Peyer's patch (tissue), 4 donors: Measurements from ENCODE around the gene ARFIP2. TPM values are rescaled to one million over a fixed set of nuclear protein-coding genes. Genes with fewer than 3 reads are reported as not detected.

Experiments
- DNase-seq, 3 donors: peaks; one replicate each; pipeline ENCODE4 v3.0.0-alpha.2; 2017 to 2019
- H3K27ac ChIP-seq, 4 donors: fragments of 200-600 bp; sonication (generic); one replicate each; pipeline ENCODE4 v1.5.1; 2016 to 2019
- H3K27me3 ChIP-seq, 2 donors: fragments of 200-600 bp; sonication (generic); one replicate each; pipeline ENCODE4 v1.5.1; 2019
- H3K36me3 ChIP-seq, 3 donors: fragments of 200-600 bp; sonication (generic); one replicate each; pipeline ENCODE4 v1.5.1; 2016 to 2019
- H3K4me1 ChIP-seq, 4 donors: fragments of 200-600 bp; sonication (generic); one replicate each; pipeline ENCODE4 v1.5.1; 2016 to 2019
- H3K4me3 ChIP-seq, 4 donors: fragments of 200-600 bp; sonication (generic); 1 replicate in 3 of 4; 2 replicates in 1 of 4; pipeline ENCODE4 v1.5.1; 2016 to 2019; ENCODE audit warnings: mild to moderate bottlenecking in 1 of 4
- H3K9me3 ChIP-seq, 4 donors: fragments of 200-600 bp; sonication (generic); one replicate each; pipeline ENCODE4 v1.5.1; 2016 to 2019; ENCODE audit warnings: mild to moderate bottlenecking in 1 of 4
- POLR2A ChIP-seq, 2 donors: fragments of 450-650 bp; IDR thresholded peaks; one replicate each; pipeline ENCODE4 v1.5.1; 2017; ENCODE audit warnings: antibody characterized with exemption in 2 of 2, mild to moderate bottlenecking in 2 of 2, moderate library complexity in 2 of 2
- total RNA-seq, 4 donors: library from RNA; depleted of rRNA; stranded (reverse); fragments of >200 nt; gene quantifications; one replicate each; pipeline ENCODE4 v1.1.0, GENCODE V29; 2016
- TF ChIP-seq, protein P1 (sequence below), 6 experiments: fragments of 450-650 bp in 4 of 6; fragments of 200-600 bp in 2 of 6; sonication (generic) in 1 of 6; IDR thresholded peaks; one replicate each; pipeline ENCODE4 v1.5.1; 2017 to 2019; ENCODE audit warnings: antibody characterized with exemption in 6 of 6, mild to moderate bottlenecking in 3 of 6, moderate library complexity in 1 of 6

Gene ARFIP2
- total RNA-seq, 4 donors from 2014 or later = 104 to 140 (median 133) TPM

DNA sequence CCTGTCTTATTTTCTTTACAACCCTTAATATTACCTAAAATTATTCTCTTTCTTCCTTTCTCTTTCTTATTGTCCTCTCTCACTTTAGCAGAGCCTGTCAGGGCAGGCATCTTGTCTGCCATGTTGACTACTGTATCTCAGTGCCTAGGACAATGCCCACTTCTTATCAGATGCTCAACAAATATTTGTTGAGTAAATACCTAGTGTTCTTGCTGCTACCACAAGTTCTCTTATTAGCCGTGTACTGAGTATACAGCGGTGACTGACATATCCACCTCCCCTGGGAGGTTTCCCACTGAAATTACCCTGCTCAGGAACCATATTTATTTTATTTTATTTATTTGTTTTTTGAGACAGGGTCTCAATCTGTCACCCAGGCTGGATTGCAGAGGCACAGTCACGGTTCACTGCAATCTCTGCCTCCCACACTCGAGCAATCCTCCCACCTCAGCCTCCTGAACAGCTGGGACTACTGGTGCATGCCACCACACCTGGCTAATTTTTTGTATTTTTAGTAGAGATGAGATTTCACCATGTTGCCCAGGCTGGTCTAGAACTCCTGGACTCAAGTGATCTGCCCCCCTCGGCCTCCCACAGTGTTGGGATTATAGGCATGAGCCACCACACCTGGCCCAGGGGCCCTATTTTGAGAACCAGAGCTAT is 47.0 kb downstream of the ARFIP2 start:
- Histone ChIP-seq H3K4me1 (peaks cover 0 to 6% (median 0%) of the 10 kb centered on the region in 4 donors), H3K4me3 (no peak overlapping the region), H3K27ac (no peak overlapping the region), H3K9me3 (no peaks in the 10 kb centered on the region), H3K36me3 (no peaks in the 10 kb centered on the region), H3K27me3 (no peaks in the 10 kb centered on the region)
- TF ChIP-seq, protein P1, sequence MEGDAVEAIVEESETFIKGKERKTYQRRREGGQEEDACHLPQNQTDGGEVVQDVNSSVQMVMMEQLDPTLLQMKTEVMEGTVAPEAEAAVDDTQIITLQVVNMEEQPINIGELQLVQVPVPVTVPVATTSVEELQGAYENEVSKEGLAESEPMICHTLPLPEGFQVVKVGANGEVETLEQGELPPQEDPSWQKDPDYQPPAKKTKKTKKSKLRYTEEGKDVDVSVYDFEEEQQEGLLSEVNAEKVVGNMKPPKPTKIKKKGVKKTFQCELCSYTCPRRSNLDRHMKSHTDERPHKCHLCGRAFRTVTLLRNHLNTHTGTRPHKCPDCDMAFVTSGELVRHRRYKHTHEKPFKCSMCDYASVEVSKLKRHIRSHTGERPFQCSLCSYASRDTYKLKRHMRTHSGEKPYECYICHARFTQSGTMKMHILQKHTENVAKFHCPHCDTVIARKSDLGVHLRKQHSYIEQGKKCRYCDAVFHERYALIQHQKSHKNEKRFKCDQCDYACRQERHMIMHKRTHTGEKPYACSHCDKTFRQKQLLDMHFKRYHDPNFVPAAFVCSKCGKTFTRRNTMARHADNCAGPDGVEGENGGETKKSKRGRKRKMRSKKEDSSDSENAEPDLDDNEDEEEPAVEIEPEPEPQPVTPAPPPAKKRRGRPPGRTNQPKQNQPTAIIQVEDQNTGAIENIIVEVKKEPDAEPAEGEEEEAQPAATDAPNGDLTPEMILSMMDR (IDR thresholded peaks at IDR 0.05) = no peak
- TF ChIP-seq POLR2A (IDR thresholded peaks at IDR 0.05) = no peak
- DNase-seq = no peak

GRCh38 chr11:6431861-6432260 is 49.3 kb downstream of the ARFIP2 start:
- H3K9me3 ChIP-seq = no peaks in the 10 kb centered on the region
- no peak overlapping the region for H3K4me3 ChIP-seq
- H3K36me3 ChIP-seq = no peaks in the 10 kb centered on the region
- no peaks in the 10 kb centered on the region for H3K27me3 ChIP-seq
- no peak for DNase-seq
- no peak overlapping the region for H3K27ac ChIP-seq
- no peaks in the 10 kb centered on the region for H3K4me1 ChIP-seq
- no peak for TF ChIP-seq POLR2A (IDR thresholded peaks at IDR 0.05)
- TF ChIP-seq, protein P1 (IDR thresholded peaks at IDR 0.05) = no peak

DNA sequence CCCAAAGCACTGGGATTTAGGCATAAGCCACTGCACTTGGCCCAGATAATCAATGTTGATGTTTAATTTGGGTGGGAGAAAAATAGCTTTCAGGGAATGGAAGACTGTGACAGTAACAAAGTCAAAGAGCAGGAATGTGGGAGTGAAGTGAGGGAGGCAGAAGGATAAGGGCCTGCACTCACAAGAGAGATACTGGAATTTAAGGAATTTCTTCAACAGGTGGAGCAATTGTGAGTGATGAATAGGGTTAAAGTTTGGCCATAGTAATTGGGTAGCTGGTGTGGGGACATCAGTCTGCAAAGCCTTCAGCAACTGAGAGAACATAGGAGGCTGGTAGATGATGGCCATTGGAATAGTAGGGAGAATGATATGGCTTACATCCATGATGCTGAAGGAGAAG is 53.6 kb downstream of the ARFIP2 start:
- no peaks in the 10 kb centered on the region for H3K9me3 ChIP-seq
- H3K4me3 ChIP-seq = no peak overlapping the region
- H3K4me1 ChIP-seq = no peaks in the 10 kb centered on the region
- no peaks in the 10 kb centered on the region for H3K36me3 ChIP-seq
- TF ChIP-seq POLR2A (IDR thresholded peaks at IDR 0.05) = no peak
- TF ChIP-seq, protein P1 (IDR thresholded peaks at IDR 0.05) = no peak
- no peaks in the 10 kb centered on the region for H3K27me3 ChIP-seq
- no peak for DNase-seq
- H3K27ac ChIP-seq = no peak overlapping the region

Other genes starting within 250 kb of the ARFIP2 start
- 100 to 1,000 TPM; 135 to 484 (median 279) TPM for gene FHIP1B, start 246.7 kb downstream of the ARFIP2 start, total RNA-seq
- gene CNGA4, start 242.2 kb downstream of the ARFIP2 start, total RNA-seq = 1 to 10 TPM in 1 of 4 donors, under 1 TPM in 1, not detected in 2; 0.85 to 1.1 TPM
- gene CCKBR, start 221.5 kb downstream of the ARFIP2 start, total RNA-seq = not detected
- 10 to 100 TPM in 3 of 4 donors, 1 to 10 TPM in 1; 6.5 to 40.4 (median 17.2) TPM for gene CAVIN3, start 160.8 kb downstream of the ARFIP2 start, total RNA-seq
- gene SMPD1, start 90.9 kb downstream of the ARFIP2 start, total RNA-seq = 10 to 100 TPM; 11.6 to 78.3 (median 55.7) TPM
- 10 to 100 TPM in 3 of 4 donors, 1 to 10 TPM in 1; 9.8 to 31.4 (median 15.0) TPM for gene APBB1, start 62.2 kb downstream of the ARFIP2 start, total RNA-seq
- gene HPX, start 40.3 kb downstream of the ARFIP2 start, total RNA-seq = 10 to 100 TPM in 1 of 4 donors, 1 to 10 TPM in 2, not detected in 1; 2.2 to 10.1 (median 5.3) TPM
- 100 to 1,000 TPM in 3 of 4 donors, 10 to 100 TPM in 1; 21.5 to 159 (median 123) TPM for gene TRIM3, start 7.4 kb downstream of the ARFIP2 start, total RNA-seq
- 10 to 100 TPM; 57.1 to 73.3 (median 66.6) TPM for gene TIMM10B, start 170 bp upstream of the ARFIP2 start, total RNA-seq
- gene DNHD1, start 15.9 kb upstream of the ARFIP2 start, total RNA-seq = 10 to 100 TPM; 23.5 to 64.4 (median 52.0) TPM
- 10 to 100 TPM; 11.4 to 28.9 (median 17.5) TPM for gene RRP8, start 122.3 kb upstream of the ARFIP2 start, total RNA-seq
- 100 to 1,000 TPM in 2 of 4 donors, 10 to 100 TPM in 2; 81.1 to 121 (median 97.3) TPM for gene ILK, start 122.4 kb upstream of the ARFIP2 start, total RNA-seq
- gene TAF10, start 130.9 kb upstream of the ARFIP2 start, total RNA-seq = 10 to 100 TPM; 55.9 to 90.8 (median 74.5) TPM
- gene TPP1, start 138.1 kb upstream of the ARFIP2 start, total RNA-seq = 100 to 1,000 TPM in 3 of 4 donors, 10 to 100 TPM in 1; 79.2 to 232 (median 134) TPM
- 10 to 100 TPM in 2 of 4 donors, 1 to 10 TPM in 2; 2.8 to 12.4 (median 9.7) TPM for gene DCHS1, start 174.5 kb upstream of the ARFIP2 start, total RNA-seq
- 10 to 100 TPM in 3 of 4 donors, 1 to 10 TPM in 1; 6.1 to 20.8 (median 16.6) TPM for gene MRPL17, start 202.0 kb upstream of the ARFIP2 start, total RNA-seq